HL-60 (cell line): ENCODE results near the gene SELENOT.

Experiments
- POLR2AphosphoS5 ChIP-seq: IDR thresholded peaks from 2 replicates; pipeline ENCODE4 v1.6.1; 2012; ENCODE audit warnings: low read depth
- TF ChIP-seq, protein P1 (sequence below): IDR thresholded peaks from one replicate; pipeline ENCODE4 v1.5.1; 2011; ENCODE audit warnings: low read length, control low read depth, inconsistent platforms; ENCODE audit not compliant: insufficient read depth
- TF ChIP-seq, protein P2 (sequence below): IDR thresholded peaks from 2 replicates; pipeline ENCODE4 v1.6.1; 2012; ENCODE audit warnings: low read depth; ENCODE audit not compliant: insufficient replicate concordance

DNA sequence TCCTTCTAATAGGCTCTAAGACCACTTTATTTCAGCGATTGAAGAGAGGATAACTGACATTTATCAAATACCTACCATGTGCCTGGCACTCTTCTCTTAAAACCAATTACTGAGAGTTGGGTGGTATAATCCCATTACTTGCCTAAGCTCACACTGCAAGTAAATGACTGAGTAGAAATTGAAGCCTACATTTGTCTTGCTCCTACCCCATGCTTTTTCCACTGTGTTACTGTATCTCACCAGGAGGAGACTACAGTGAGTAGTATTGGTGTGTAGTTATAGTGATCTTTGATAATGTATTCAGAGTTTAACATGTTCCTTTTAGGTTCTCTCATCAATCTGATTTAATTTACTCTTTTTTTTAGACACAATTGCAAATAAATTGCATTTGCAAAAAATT is 35.8 kb upstream of the SELENOT start:
- no peak for TF ChIP-seq POLR2AphosphoS5
- TF ChIP-seq, protein P1, sequence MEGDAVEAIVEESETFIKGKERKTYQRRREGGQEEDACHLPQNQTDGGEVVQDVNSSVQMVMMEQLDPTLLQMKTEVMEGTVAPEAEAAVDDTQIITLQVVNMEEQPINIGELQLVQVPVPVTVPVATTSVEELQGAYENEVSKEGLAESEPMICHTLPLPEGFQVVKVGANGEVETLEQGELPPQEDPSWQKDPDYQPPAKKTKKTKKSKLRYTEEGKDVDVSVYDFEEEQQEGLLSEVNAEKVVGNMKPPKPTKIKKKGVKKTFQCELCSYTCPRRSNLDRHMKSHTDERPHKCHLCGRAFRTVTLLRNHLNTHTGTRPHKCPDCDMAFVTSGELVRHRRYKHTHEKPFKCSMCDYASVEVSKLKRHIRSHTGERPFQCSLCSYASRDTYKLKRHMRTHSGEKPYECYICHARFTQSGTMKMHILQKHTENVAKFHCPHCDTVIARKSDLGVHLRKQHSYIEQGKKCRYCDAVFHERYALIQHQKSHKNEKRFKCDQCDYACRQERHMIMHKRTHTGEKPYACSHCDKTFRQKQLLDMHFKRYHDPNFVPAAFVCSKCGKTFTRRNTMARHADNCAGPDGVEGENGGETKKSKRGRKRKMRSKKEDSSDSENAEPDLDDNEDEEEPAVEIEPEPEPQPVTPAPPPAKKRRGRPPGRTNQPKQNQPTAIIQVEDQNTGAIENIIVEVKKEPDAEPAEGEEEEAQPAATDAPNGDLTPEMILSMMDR: no peak
- TF ChIP-seq, protein P2, sequence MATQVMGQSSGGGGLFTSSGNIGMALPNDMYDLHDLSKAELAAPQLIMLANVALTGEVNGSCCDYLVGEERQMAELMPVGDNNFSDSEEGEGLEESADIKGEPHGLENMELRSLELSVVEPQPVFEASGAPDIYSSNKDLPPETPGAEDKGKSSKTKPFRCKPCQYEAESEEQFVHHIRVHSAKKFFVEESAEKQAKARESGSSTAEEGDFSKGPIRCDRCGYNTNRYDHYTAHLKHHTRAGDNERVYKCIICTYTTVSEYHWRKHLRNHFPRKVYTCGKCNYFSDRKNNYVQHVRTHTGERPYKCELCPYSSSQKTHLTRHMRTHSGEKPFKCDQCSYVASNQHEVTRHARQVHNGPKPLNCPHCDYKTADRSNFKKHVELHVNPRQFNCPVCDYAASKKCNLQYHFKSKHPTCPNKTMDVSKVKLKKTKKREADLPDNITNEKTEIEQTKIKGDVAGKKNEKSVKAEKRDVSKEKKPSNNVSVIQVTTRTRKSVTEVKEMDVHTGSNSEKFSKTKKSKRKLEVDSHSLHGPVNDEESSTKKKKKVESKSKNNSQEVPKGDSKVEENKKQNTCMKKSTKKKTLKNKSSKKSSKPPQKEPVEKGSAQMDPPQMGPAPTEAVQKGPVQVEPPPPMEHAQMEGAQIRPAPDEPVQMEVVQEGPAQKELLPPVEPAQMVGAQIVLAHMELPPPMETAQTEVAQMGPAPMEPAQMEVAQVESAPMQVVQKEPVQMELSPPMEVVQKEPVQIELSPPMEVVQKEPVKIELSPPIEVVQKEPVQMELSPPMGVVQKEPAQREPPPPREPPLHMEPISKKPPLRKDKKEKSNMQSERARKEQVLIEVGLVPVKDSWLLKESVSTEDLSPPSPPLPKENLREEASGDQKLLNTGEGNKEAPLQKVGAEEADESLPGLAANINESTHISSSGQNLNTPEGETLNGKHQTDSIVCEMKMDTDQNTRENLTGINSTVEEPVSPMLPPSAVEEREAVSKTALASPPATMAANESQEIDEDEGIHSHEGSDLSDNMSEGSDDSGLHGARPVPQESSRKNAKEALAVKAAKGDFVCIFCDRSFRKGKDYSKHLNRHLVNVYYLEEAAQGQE: no peak
